Ecto neural progenitor cell (in vitro differentiated cells): ENCODE data around the gene USP48.

Source experiments
- DNase-seq: peaks from one replicate; pipeline ENCODE4 v3.0.0-alpha.2; 2018; ENCODE audit warnings: low spot score

Gene USP48

DNA sequence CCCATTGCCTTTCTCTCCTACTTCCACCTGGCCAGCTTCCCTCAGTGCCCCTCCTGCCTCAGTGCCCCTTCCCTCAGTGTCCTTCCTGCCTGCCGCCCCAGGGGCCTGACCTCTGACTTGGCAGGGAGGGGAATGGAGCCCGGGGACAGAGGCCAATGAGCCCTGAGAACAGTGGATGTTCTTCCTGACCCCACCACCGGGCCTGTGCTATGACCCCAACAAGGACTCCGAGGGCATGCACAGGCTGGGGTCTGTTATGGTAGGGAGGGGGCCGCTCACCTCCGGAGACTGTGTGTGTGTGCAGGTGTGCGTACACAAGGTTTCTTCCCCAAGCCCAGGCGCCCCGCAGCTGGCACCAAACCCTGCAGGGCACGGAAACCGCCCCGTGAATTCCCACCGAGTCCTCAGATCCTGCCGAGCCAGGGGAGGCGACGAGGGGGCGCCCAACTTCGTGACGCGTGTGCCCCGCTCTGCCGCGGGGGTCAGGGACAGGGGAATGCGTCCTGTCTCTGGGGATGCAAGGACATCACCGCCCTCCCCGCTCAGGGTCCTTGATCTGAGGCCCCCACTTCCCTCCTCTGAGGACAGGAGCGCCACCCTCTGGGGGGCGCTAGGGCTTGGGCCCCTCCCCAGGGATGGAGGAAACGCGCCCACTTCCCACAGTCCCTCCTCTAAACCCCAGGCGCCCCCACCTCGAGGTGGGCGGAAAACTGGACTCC, 114.6 kb downstream of the USP48 start:
- DNase-seq = peak; percentile 53

GRCh38 chr1:21667348-21668231, 115.4 kb downstream of the USP48 start:
- no peak for DNase-seq

- peak; percentile 43 for DNase-seq
These were observed 116.2 kb downstream of the USP48 start for GRCh38 chr1:21666576-21667320.

- DNase-seq = peak; percentile 50
These were observed 117.0 kb downstream of the USP48 start for GRCh38 chr1:21665711-21666575.

GRCh38 chr1:21664806-21665588, 118.0 kb downstream of the USP48 start:
- peak; percentile 30 for DNase-seq

- peak; percentile 51 for DNase-seq
These were observed 118.8 kb downstream of the USP48 start for GRCh38 chr1:21663951-21664805.

DNA sequence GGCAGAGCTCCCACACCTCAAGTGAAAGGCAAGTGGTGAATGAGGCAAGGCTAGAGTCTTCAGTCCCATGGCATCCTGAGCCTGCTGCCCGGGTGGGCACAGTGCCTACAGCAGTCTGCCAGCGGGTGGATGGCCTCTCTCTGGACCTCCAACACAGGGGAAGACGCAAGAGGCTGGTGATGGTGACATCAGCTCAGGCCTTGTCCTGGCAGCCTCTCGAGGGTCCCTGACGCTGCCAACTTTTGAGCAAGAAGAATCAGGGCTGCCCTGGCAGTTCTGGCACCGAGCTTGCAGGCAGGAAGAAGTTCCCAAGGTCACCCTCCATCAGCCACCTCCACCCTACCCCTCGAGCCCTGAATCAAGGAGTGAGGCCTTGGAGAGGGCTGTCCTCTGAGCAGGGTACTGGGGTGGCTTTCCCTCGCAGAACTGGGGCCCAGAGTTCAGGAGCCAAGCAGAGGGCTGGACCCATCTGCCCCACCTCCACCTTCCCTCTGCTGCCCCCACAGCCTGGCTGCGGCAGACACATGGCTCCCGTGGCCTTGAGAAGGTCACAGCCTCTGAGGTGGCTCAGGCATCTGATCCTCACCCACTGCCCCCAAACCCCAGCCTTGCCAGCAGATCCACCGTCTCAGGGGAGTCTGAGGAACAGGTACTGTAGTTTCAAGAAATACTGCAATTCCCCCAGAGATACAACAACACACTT, 119.5 kb downstream of the USP48 start:
- peak; percentile 47 for DNase-seq

DNA sequence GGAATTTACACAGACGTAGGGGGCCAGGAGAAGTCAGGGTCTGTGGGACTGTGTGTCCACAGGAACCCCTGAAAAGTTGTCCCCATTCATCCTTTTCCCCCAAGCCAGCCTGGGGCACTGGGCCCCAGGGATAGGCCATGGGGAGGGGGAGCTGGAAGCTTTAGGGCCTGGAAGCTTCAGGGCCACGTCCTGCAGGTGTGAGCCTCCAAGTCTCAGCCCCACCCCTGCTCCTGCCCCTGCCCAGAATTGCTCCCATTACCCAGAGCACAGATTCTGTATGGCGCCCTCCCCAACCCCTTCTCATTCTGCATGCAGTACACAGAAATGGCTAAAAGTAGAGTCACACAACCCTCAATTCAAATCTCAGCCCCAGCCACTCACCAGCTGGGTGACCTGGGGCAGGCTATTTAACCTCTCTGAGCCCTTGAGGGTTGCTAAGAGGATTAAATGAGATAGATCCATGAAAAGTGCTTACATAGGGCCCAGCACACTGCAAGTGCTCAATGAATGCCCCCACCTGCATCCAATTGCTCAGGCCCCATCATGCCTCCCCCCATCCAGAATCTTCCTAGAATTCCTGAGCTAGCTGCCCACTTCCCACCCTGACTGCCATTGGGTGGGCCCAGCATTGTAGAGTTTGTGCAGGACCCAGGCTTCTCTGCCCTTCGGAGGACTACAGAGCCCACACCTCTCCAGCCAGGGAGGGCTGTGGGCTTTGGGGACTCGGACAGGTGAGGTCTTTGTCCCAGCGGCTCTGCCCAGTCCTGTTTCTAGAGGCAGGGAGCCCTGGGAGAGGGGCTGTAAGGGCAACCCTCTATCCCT, 120.3 kb downstream of the USP48 start:
- DNase-seq = no peak

DNA sequence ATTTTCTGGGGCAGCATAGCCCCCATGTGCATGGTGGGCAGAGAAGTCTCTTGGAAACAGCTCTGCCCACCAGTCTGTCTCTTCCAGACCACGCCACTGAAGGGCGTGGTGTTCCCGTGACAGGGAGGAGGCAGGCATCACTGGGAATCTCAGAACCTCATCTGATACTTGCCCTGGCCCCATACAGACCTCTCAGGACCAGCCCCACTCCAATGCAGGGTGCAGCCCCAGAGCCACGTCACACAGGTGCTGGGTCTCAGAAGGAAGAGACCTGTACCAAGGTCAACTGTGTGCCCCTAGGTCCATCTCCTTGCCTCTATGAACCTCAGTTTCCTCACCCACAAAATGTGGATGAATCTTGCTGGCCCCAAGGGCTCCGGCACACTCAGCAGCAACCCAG, 121.1 kb downstream of the USP48 start:
- DNase-seq = no peak

- DNase-seq = no peak
These were observed 123.0 kb downstream of the USP48 start for GRCh38 chr1:21659924-21660326.

GRCh38 chr1:21659099-21659923, 123.6 kb downstream of the USP48 start:
- peak; percentile 94 for DNase-seq

GRCh38 chr1:21657456-21658190, 125.3 kb downstream of the USP48 start:
- no peak for DNase-seq

GRCh38 chr1:21655748-21656147, 127.2 kb downstream of the USP48 start:
- DNase-seq = no peak

DNA sequence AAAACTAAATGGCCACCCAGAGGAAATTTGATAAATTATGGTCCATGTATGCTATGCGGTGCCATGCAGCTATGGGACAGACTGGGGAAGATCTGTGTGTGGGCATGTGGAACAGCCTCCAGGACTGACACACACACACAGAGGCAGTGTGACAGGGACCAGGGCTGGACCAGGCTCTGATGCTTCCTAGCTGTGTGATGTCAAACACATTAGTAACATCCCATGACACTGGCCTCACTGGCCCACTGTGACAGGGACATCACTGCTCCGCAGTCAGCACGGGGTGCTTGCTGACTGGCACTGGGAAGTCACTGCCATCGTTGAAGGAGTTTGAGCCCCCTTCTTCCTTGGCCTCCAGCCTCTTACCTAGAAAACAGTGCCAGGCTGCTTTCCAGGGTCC, 127.7 kb downstream of the USP48 start:
- no peak for DNase-seq

- DNase-seq = no peak
These were observed 128.7 kb downstream of the USP48 start for GRCh38 chr1:21654209-21654608.

- no peak for DNase-seq
These were observed 129.2 kb downstream of the USP48 start for GRCh38 chr1:21653744-21654100.
